Type B pancreatic cell (in vitro differentiated cells): Measurements from ENCODE around the gene WDR6. TPM values are rescaled to one million over a fixed set of nuclear protein-coding genes. Genes with fewer than 3 reads are reported as not detected.

ENCODE experiments used
- DNase-seq: peaks from one replicate; pipeline ENCODE4 v3.0.0; 2021; ENCODE audit warnings: mixed read lengths; ENCODE audit not compliant: unreplicated experiment; ENCODE audit errors: extremely low spot score
- H3K27ac Mint-ChIP-seq: 2 replicates; pipeline ENCODE4 v1.8.0; 2021; ENCODE audit warnings: mild to moderate bottlenecking, mixed read lengths
- H3K27me3 Mint-ChIP-seq: 2 replicates; pipeline ENCODE4 v1.8.0; 2021; ENCODE audit warnings: mixed read lengths
- H3K36me3 Mint-ChIP-seq: 2 replicates; pipeline ENCODE4 v1.8.0; 2021; ENCODE audit warnings: mixed read lengths
- H3K4me1 Mint-ChIP-seq: one replicate; pipeline ENCODE4 v1.8.0; 2021; ENCODE audit warnings: mixed read lengths; ENCODE audit not compliant: unreplicated experiment
- H3K4me3 Mint-ChIP-seq: 2 replicates; pipeline ENCODE4 v1.8.0; 2021; ENCODE audit warnings: mild to moderate bottlenecking, mixed read lengths
- H3K9me3 Mint-ChIP-seq: 2 replicates; pipeline ENCODE4 v1.8.0; 2021; ENCODE audit warnings: mixed read lengths
- CTCF ChIP-seq: fragments of 200-600 bp; sonication (generic); conservative IDR thresholded peaks from 2 replicates; pipeline ENCODE4 v1.5.0; 2021; ENCODE audit warnings: antibody characterized with exemption, mild to moderate bottlenecking
- total RNA-seq: library from RNA; stranded (reverse); gene quantifications from 2 replicates; pipeline ENCODE4 v1.2.1, GENCODE V29; 2021; ENCODE audit warnings: low replicate concordance

WDR6 gene
- total RNA-seq, 1 donor from 2014 or later, result 334 TPM

GRCh38 chr3:49017971-49018706 lies 10.9 kb downstream of the WDR6 start, which contains the start of gene DALRD3:
Gene DALRD3, minus strand, starts transcription at chr3:49018580. Its CDS starts 16 bp downstream, at chr3:49018564.
- Mint-ChIP-seq H3K27ac (peak within 1 kb of the TSS; percentile 94), H3K9me3 (no peaks in the 10 kb centered on the region), H3K36me3 (peaks cover 9% of the 10 kb centered on the region), H3K4me1 (peaks cover 8% of the 10 kb centered on the region), H3K27me3 (no peaks in the 10 kb centered on the region), H3K4me3 (peak within 1 kb of the TSS; percentile 96)
- DNase-seq, result no peak
- no peak for TF ChIP-seq CTCF

DNA sequence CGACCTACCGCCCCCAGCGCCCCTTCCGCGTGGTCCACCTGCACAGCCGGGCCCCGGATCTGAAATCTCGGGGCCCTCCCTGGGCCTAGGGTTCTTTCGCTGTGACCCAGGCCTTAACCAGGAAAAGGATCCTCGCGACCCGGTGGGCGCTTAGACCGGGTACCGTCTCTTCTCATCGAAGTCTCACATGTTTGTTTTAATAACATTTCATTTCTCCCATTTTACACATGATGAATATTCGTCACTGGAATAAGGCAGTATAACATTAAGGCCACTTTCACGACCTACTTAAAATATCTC lies 11.5 kb downstream of the WDR6 start:
- no peaks in the 10 kb centered on the region for H3K9me3 Mint-ChIP-seq

GRCh38 chr3:49019941-49020329 lies 12.7 kb downstream of the WDR6 start:
- TF ChIP-seq CTCF, result no peak
- Mint-ChIP-seq H3K4me3 (peak overlapping the region; percentile 96), H3K36me3 (peaks cover 8% of the 10 kb centered on the region), H3K9me3 (no peaks in the 10 kb centered on the region), H3K4me1 (peaks cover 11% of the 10 kb centered on the region), H3K27ac (peak overlapping the region; percentile 87), H3K27me3 (no peaks in the 10 kb centered on the region)
- DNase-seq, result no peak

More for the DNA sequence above, 11.5 kb downstream of the WDR6 start:
- Mint-ChIP-seq H3K4me3 (peak overlapping the region; percentile 92), H3K27me3 (no peaks in the 10 kb centered on the region), H3K27ac (peak overlapping the region; percentile 94), H3K4me1 (peaks cover 11% of the 10 kb centered on the region), H3K36me3 (peaks cover 10% of the 10 kb centered on the region)
- no peak for TF ChIP-seq CTCF
- DNase-seq, result no peak

DNA sequence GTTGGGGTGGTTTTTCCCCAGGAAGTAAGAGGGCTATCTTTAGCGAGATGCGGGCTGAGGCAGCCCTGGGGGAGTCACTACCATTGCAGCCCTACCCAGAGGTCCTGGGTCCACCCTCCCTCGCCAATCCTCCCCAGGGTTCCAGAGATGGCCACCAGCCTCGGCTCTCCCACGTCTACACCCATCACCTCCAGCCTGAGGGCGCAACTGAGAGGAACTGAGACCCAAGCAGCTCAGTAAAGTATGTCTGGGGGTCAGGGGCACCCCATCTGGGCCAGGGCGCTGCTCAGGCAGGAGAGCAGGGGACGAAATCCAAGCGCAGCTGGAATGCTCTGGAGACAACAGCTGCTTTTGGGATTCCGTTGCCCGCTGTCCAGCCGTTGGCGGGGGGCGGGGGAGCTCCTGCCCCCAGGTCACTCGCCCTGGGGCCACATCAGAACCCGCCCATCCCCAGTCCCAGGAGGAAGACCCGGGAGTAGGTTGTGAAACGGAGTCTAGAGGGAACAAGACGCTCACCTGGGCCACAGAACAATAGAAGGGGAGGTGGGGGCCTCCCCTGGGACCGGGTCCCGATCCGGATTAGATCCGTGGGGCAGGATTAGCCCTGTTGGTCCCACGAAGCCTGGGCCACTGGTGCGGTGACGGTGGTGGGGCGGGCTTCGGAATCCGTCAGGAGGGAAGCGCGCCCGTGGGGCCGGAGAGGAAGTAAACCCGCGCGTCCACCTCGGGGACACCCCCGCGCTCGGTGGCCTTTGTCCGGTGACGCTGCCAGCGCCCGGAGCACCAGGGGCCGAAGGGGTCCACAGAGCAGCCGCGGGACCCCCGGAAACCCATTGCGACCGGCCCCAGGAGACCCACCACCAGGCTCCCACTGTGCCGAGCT lies 13.4 kb downstream of the WDR6 start:
- DNase-seq, result no peak
- Mint-ChIP-seq H3K4me1 (peaks cover 11% of the 10 kb centered on the region), H3K36me3 (peaks cover 4% of the 10 kb centered on the region), H3K4me3 (peak overlapping the region; percentile 96), H3K27me3 (no peaks in the 10 kb centered on the region), H3K27ac (peak overlapping the region; percentile 87), H3K9me3 (no peaks in the 10 kb centered on the region)
- TF ChIP-seq CTCF, result no peak

DNA sequence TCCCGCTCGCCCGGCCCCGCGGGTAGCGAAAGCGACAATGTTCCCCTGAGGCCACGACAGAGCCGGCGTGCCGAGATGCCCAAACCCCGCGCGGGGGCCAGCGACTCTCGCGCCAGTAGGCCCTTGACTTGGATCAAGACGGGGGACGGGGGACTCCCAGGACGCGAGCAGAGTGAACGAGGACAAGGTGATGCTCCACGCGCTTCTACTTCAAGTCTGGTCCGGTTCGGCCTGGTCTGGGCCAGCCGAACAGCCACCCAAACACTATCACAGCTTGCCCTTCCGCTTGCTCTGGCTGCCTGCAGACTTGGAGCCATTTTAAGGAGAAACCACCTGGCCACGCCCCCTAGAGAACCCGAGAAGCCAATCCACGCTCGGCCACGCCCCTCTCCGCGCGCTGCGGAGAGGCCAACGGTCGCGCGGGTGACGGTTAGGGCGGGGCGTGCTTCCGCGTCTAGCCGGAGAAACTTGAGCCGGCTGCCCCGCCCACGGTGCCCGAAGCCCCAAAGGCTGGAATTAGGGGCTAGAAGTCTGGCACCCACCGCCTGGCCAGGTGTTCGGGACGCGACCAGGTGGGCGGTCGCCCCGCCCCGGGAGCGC lies 14.1 kb downstream of the WDR6 start:
- Mint-ChIP-seq H3K27me3 (no peaks in the 10 kb centered on the region), H3K36me3 (peaks cover 4% of the 10 kb centered on the region), H3K9me3 (no peaks in the 10 kb centered on the region), H3K4me1 (peaks cover 11% of the 10 kb centered on the region), H3K4me3 (peak overlapping the region; percentile 96), H3K27ac (peak overlapping the region; percentile 97)
- DNase-seq, result peak; percentile 98
- TF ChIP-seq CTCF, result no peak
